ENCODE results near the gene ZNF609.

Gene ZNF609

DNA sequence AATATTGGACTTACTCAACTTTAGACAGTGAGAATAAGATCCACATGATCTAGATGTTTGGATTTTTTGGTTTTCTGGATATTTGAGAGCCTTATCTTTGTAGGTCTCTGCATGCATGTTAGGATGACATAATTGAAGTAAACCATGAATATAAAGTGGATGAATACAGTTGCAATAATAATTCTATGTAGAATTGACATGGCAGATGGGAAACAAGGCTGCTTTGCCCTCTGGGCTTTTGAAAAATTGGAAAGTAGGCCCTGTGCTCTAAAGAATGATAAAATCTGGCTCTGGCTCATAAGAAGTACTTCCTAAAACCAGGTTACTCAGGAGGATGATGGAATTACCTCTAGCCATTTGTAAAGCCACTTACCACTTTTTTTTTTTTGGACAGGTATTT, 86.9 kb downstream of the ZNF609 start:
- no peak for DNase-seq

DNA sequence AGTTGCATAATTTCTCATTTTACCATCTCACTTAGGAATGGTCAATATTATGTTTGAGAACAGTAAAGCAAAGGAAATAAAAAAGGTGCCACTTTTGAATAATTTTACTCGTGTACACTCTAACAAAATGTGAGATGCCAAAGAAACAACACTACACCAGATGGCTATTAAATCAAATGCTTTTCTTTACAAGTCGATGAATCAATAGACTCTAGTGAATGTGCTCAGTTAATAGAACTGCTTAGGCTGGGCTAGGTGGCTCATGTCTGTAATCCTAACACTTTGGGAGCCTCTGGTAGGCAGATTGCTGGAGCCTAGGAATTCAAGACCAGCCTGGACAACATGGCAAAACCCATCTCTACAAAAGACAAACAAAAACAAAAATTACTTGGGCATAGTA, 87.9 kb downstream of the ZNF609 start:
- DNase-seq = no peak

DNA sequence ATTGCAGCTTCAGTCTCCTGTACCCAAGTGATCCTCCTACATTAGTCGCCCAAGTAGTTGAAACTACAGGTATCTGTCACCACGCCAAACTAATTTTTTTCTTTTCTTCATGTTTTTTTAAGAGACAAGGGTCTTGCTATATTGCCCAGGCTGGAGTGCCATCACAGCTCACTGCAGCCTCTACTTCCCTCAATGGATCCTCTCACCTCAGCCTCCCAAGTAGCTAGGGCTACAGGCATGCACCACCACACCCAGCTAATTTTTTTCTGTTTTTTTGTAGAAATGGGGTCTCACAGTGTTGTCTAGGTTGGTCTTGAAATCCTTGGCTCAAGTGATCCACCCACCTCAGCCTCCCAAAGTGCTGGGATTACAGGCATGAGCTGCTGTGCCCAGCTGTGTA, 89.5 kb downstream of the ZNF609 start:
- no peak for DNase-seq

DNA sequence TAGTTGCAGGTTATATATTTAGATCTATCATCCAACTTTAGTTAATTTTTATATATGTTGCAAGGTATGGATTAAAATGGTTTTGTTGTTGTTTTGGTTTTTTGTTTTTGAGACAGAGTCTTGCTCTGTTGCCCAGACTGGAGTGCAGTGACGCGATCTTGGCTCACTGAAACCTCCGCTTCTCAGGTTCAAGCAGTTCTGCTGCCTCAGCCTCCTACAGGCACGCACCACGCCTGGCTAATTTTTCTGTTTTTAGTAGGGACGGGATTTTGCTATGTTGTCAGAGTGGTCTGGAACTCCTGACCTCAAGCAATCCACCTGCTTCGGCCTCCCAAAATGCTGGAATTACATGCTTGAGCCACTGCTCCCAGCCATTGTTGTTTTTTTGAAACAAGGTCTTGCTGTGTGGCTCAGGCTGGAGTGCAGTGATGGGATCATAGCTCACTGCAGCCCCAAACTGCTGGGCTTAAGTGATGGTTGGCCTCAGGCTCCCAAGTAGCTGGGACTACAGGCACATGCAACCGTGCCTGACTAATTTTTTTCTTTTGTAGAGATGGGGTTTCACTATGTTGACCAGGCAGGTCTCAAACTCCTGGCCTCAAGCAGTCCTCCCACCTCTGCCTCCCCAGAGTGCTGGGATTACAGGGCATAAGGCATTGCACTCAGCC, 92.0 kb downstream of the ZNF609 start:
- no peak for DNase-seq

DNA sequence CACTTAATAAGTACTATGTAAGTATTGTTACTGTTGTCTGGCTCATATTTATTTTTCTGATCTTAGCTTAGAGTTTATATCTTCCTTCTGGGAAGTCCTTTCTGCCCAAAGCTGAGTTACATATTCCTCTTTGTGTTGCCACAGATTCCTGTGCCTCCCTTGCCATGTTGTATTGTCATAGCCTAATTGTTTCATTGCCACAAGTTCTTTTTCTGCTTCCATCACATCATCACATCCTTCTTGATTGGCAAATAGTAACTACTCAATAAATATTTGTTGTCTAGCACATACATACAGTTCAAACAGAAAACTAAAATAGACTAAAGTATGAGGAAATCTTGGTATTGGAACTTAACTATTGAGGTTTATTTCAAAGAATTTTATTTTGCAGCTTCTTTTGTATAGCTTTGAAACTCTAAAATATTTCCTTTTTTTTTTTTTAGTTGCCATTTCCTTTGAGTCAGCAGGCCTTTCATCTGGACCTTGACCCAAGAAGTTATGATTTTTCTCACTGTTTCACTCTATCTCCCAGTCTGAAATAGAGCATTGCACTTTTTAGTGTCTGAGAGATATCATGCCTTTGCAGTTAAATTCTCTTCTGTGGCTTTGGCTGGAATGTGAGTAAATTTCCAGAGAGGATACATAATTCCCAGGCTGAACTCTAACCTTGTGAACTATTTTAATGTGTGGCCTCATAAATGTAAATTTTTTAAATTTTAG, 98.2 kb downstream of the ZNF609 start:
- peak; percentile 33 for DNase-seq

DNA sequence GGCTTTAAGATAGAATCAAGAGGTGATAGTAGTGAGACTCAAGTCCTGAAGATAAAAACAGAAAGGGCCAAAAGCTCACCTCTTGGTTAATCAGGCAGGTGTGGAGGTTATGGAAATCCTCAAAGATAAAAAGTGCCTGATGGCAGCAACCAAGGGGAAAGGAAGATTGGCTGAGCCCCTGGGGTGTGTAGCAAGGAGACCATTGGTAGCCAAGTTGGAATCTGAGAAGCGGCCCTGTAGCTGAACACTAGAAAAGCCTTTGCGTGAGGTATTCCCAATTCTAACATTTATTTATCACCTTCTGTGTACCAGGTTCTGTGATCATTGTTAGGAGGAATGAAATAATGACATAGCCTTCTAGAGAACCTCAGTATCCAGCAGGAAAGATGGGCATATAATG, 98.9 kb downstream of the ZNF609 start:
- no peak for DNase-seq

DNA sequence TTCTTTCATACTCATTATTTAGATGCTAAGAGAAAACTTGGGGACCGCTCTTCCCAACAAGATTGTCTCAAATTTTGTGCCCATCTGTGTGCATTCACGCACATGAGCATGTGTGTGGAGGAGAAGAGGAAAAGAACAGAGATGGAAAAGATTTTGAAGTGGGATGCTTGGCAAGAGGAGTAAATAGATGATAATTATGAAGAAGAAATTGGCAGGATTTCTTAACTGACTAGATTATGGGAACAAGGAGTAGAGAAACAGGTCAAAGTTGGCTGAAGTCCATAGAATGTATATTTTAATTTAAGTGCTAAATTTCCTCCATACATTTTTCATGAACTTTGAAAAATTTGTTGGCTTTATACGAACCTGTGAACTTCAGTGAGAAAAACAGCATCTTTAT, 100.1 kb downstream of the ZNF609 start:
- no peak for DNase-seq

DNA sequence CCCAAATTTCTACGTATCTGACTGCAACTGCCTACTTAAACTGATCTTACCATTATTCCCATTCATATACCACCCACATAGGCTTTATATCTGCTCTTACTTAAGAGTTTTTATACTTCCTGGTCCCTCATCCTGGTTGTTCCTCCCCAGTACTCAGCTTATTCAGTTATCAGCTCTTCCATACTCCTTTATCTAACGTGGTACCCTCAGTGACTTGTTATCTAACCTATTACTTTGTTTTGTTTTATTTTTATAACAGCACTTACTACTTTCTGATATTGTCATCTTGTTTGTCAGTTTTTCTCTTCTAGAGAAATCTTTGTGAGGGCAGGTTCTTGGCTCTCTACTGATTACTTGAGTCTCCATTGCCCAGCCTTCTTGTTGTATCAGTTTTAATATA, 100.6 kb downstream of the ZNF609 start:
- no peak for DNase-seq

DNA sequence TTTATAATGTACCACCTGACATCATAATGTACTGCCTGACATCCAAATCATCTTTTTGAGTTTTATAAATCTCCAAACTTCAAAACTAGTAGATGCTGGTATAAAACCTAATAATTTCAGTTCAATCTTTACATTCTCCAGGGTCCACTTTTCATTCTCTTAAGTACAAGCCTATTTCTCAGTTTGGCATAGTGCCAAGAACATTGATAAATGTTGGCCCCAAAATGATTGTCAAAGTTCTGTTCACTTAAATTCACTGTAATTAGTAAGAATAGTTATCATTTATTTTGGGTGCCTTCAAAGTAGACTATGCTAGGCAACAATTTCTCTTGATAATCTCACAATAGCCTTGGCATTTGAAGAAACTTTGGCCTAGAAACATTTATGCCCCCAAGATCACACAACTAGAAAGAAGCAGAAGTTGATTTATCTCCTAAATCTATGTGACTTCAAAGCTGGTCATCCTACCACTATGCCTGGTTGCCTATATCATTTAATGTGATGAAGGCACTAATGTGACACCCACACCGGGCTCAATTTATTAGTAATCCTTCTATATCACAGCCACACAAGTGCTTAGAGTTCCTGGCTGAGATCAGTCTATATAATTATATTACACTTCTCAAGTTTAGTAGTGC, 101.7 kb downstream of the ZNF609 start:
- no peak for DNase-seq

DNA sequence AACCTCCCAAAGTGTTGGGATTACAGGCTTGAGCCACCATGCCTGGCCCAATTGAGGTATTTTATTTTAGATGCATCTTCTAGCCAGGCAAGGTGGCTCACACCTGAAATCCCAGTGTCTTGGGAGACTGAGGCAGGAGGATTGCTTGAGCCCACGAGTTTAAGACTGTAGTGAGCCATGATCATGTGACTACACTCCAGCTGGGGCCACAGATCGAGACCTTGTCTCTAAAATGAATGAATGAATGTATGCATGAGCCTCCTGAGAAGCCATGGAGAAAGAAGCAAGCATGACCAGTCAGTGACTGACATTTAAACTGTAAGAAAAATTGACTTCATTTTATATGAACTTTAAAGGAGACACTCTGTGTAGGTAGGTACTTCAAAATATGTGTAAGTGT, 105.7 kb downstream of the ZNF609 start:
- no peak for DNase-seq

DNA sequence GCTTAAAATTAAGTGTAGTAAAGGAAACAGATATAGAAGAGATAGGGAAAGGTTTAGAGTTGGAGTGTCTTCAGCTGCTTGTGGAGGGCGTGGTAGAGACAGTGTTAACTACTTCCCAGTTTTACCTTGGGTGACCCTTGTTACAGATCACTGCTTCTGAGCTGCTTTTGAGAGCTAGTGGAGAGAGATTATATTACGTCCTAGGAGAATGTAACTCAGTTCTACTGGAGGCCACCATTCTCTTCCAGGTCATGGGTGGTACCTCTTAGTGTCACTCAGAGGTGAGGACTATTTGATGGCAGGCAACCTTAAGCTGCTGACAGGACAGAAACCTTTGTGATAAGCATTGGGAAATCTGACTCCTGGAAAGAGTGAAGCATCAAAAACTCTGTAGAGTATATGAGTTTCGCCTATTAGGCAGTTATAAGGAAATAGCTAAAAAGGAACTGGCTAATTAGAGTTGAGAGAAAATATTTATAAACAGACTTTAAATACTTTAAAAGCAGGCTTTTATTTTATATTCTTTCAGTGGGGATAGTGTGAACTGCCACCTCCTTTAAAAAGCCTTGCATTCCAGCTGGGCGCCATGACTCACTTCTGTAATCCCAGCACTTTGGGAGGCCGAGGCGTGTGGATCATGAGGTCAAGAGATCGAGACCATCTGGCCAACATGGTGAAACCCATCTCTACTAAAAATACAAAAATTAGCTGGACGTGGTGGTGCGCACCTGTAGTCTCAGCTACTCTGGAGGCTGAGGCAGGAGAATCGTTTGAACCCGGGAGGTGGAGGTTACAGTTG, 106.5 kb downstream of the ZNF609 start:
- no peak for DNase-seq

DNA sequence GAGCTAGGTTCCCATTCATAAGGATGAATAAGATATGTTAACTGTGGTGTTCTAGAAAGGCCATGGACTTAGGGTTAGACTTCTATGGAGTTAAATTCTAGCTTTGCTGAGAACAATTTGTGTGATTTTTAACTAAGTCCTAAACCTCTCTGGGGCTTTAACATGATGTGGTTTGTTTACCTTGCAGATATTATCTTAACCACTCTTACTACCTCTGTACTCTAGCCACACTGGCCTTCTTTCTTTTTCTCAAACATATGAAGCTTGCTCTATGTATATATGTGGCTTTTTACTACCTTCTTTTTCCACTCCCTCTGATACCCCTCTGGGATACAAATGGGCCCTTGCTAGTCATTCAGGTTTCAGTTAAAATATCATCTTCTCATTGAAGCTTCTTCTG, 108.4 kb downstream of the ZNF609 start:
- DNase-seq = no peak

DNA sequence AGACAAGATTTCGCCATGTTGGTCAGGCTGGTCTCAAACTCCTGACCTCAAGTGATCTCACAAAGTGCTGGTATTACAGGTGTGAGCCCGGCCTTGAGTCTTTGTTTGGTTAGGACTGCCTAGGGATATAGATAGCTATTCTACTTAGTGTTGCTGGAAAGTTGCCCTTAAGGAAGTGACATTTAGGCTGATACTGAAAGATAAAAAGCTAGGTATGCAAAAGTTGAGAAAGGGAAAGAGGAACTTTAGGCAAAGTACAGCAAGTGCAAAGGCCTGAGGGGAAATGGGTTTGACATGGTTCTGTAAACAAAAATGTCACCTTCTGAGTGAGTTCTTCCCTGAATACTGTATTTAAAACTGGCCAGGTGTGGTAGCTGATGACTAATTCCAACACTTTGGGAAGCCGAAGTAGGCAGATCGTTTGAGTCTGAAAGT, 111.5 kb downstream of the ZNF609 start:
- DNase-seq = no peak

DNA sequence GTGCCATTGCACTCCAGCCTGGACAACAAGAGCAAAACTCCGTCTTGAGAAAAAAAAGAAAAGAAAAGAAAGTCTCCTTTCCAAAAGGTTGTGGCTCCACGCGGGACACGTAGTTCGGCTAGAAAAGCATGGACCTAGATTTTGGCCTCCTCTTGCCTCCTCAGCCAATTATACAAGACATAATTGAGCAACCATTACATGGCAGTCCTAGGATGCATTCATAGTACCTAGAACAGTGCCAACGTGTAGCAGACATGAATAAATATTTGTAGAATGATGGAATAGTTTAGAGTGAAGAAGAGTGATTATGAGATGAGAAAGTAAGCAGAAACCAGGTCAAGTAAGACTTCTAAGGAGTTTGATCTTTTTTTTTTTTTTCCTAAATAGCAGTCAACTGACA, 112.5 kb downstream of the ZNF609 start:
- DNase-seq = no peak

DNA sequence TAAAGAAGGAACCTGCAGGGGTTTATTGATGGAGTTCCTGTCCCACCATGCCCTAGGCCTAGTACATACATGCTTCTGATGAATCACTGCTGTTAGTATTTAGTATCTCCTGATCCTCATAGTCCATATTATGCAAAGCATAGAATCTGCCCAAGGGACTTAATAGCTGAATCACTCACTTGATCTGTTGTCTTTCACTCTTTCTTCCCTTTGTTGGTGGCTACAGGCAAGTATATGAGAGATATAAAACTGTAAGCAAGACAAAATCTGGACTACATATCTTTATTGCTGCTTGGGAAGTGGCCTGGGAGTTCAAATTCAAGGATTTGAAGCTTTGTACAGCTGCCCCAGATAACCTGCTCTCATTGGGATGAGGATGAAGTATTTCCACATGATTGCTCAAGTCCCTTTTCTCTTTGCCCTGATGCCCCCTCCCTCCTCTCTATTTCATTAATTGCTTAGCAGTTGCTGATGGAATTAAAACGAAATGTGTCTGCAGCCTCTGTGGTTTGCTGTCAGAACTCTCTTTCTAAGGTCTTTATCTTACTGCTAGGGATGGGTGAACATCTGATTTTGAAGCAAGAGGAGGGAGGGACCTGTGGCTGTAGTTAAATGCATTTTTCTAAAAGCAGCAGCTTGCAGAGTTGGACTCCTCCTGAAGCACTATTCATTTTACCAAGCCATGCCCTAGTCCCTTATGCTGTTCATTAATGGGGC, 114.1 kb downstream of the ZNF609 start:
- peak; percentile 69 for DNase-seq

DNA sequence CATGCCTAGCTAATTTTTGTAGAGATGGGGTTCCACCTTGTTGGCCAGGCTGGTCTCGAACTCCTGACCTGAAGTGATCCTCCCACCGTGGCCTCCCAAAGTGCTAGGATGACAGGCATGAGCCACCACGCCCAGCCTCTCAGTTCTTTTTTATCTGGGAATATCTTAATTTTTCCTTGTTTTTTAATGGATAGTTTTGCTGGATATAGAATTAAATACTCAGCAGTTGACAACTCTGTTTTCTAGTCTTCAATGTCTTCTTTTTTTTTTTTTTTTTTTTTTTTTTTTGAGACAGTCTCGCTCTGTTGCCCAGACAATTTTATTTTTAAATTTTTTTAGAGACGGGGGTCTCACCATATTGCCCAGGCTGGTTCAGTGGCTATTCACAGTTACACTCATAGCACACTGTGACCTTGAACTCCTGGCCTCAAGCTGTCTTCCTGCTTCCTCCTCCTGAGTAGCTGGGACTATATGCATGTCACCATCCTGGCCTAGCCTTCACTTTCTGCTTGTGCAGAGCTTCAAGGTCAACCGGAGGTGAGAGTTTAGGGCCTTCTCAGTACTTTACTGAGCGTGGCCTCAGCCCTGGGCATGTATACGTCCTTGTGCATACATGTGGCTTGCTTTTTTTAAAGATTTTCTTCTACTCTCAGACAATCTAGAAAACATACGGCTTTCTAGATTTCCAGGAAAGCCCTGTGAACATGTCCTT, 120.5 kb downstream of the ZNF609 start:
- no peak for DNase-seq

DNA sequence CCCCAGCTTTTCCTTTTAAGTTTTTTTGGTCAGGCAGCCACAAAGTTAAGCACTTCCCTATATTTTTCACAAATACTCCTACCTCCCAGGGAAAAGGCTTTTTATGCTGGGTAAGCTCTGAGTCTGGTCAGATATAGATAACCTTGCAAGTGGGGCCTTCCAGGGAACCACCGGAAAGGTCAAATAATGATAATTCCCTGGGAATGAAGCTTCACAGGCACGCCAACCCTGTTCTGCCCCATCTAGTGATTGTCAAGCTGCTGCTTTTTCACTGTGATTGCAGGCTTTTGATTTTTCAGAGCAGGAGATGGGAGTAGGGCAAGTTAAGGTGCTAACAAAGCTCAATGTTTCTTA, 121.0 kb downstream of the ZNF609 start:
- DNase-seq = no peak

DNA sequence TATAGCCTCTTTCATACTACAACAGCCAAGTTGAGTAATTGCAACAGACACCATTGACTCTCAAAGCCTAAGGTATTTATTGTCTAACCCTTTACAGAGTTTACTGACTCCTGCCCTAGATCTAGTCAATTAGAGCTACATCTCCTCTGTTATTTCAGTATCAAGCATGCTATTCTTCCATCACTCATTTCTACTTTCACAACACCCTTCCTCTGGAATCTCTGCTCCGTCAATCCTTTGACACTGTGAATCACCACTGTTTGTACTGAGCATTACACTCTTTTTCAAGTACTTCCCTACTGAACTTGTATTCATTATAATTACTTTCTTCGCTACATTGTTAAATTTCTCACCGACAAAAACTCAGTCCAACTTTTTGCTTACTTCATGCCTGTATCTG, 121.8 kb downstream of the ZNF609 start:
- no peak for DNase-seq

DNA sequence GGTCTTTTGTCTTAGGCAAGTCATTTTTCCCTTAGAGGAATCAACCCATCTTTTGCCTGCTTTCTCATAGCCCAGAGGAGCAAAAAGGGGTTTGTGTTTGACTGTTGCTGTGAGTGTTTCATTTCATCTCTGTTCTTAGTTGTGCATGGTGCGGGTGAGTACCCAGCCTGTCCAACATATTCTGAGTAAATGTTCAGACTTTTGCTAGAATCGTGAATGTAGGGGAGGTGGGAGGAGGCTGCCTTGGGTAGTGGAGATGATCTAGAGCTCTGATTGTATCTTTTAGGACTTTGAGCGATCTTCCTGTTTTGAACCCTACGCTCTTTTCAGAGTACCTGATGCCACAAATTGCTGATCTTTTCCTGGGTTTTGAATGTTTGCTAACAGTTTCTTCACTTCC, 123.1 kb downstream of the ZNF609 start:
- no peak for DNase-seq

DNA sequence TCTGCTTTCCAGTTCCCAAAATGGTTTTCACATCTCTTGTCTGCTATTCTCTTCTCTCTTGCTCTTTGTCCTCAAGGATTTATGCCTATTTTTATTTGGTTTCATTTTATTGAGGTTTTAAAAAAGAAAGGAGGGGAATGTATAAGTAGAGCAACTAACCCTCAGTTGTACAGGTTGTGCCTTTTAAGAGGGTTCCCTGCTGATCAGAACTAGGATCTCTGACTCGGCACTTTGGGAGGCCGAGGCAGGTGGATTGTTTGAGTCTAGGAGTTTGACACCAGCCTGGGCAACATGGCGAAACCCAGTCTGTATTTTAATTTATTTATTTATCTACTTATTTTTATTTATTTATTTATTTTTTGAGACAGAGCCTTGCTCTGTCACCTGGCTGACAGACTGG, 123.6 kb downstream of the ZNF609 start:
- no peak for DNase-seq

DNA sequence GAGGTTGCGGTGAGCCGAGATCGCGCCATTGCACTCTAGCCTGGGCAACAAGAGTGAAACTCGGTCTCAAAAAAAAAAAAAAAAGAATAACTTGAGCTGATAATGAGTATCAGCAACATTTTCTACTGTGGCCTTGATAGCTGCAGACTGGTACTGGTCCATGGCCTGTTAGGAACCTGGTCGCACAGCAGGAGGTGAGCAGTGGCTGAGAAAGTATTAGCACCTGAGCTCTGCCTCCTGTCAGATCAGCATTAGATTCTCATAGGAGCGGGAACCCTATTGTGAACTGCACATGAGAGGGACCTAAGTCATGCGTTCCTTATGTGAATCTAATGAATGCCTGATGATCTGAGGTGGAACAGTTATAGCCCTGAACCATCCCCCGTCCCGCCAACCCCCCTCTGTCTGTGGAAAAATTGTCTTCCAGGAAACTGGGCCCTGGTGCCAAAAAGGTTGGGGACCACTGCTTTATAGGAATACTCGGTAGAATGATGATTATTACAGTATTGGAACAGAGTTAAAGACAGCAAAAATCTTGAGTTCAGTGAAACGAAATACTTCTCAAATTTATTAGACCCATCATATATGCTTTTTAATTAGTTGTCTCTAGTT, 126.0 kb downstream of the ZNF609 start:
- DNase-seq = no peak

DNA sequence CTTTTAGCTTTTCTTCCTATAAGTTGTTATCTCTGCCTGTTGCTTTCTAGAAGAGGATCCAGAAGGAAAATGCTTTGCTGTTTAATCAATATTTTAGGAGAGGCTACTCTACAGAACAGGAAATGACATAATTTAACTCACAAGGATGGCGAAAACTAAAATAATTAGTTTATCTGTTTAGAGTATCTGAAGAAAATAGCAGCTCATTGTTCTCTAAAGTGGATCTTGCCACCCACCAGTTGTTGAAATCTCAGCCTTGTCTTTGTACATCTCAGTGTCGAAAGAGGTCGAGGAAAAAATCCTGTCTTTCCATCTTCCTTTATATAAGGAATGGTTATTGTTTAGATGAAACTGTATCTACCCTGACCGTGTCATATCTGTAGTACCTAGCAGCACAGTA, 126.6 kb downstream of the ZNF609 start:
- DNase-seq = no peak
